Measurements from ENCODE around the gene TAF11L13.

Gene TAF11L13

DNA sequence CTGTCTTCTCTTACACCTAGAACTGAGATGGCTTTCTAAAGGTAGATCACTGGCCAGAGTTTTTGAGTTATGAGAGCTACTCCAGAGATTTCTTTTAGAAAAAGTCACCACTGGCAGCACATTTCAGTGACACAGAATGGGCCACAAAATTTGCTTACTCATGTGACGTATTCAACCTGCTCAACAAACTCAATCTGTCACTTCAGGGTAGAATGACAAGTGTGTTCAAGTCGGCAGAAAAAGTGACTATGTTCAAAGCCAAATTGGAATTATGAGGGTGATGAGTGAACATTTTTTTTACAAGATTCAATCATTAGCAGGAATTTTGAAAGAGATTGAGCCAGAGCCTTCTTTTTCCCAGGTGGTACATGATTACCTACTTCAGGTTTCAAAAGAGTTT lies 48.8 kb downstream of the TAF11L13 start:
- no peak for DNase-seq

All from NCI-H1105 (cell line).